Right atrium auricular region (tissue), 2 donors: Measurements from ENCODE around the gene SCIMP. TPM values are rescaled to one million over a fixed set of nuclear protein-coding genes. Genes with fewer than 3 reads are reported as not detected.
A peak's percentile ranks its signal among the peaks of the same experiment; 100 is the strongest.

ENCODE experiments used
- DNase-seq: peaks from one replicate; pipeline ENCODE4 v3.0.0-alpha.2; 2019; ENCODE audit warnings: low spot score
- H3K27ac ChIP-seq, 2 donors: fragments of 200-600 bp; sonication (generic); 1 replicate in 1 of 2; 2 replicates in 1 of 2; pipeline ENCODE4 v1.5.1; 2016 to 2019
- H3K27me3 ChIP-seq, 2 donors: fragments of 200-600 bp; sonication (generic); one replicate each; pipeline versions ENCODE4 v1.5.1 to v1.6.0; 2017 to 2019
- H3K36me3 ChIP-seq: fragments of 200-600 bp; sonication (generic); one replicate; pipeline ENCODE4 v1.5.1; 2016
- H3K4me1 ChIP-seq, 2 donors: fragments of 200-600 bp; sonication (generic); one replicate each; pipeline versions ENCODE4 v1.5.1 to v1.6.0; 2017 to 2019
- H3K4me3 ChIP-seq, 2 donors: fragments of 200-600 bp; sonication (generic); 1 replicate in 1 of 2; 2 replicates in 1 of 2; pipeline ENCODE4 v1.5.1; 2017 to 2019; ENCODE audit warnings: mild to moderate bottlenecking in 1 of 2, moderate library complexity in 1 of 2
- H3K9me3 ChIP-seq, 2 donors: fragments of 200-600 bp; sonication (generic); one replicate each; pipeline ENCODE4 v1.5.1; 2019
- CTCF ChIP-seq, 2 donors: fragments of 200-600 bp; sonication (generic); IDR thresholded peaks; one replicate each; pipeline ENCODE4 v1.5.1; 2019; ENCODE audit warnings: antibody characterized with exemption in 2 of 2
- total RNA-seq, 2 donors: library from RNA; depleted of rRNA; stranded (reverse); fragments of >200 nt; gene quantifications; one replicate each; pipeline ENCODE4 v1.1.0, GENCODE V29; 2016

Gene SCIMP
- total RNA-seq, 2 donors from 2014 or later = 1.1 to 2.8 TPM

DNA sequence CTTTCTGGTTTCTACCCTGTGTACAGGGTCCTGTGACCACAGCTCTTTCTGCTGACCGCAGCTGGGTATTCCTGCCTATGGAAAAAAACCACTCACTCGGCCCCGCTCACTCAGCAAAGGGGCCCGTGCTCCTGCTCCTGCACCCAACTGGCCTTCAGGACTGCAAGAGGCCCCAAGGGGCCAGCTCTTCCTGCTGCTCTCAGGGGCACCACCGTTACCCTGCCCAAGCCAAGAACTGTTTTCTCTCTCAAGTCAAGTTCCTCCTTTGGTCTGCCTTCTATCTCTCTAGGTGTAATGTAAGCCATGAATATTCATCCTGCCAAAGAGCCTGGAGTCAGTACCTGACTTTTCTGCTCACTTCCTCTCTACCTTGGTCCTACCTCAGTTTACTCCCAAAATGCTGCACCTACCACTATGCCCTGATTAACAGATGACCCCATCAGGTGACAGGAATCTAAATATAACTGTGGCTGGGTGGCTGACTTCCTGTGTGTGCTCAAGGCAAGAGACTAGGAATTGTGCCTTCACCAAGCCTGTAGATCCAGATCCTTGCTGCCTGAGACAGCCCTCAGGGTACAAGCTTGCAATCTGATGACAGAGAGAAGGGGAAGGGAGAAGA lies 20.4 kb upstream of the SCIMP start:
- no peaks in the 10 kb centered on the region for H3K4me1 ChIP-seq
- DNase-seq = no peak
- TF ChIP-seq CTCF (IDR thresholded peaks at IDR 0.05) = no peak
- H3K36me3 ChIP-seq = no peaks in the 10 kb centered on the region
- no peak overlapping the region for H3K4me3 ChIP-seq
- no peaks in the 10 kb centered on the region for H3K27me3 ChIP-seq
- no peak overlapping the region for H3K27ac ChIP-seq
- H3K9me3 ChIP-seq = no peaks in the 10 kb centered on the region

- Histone ChIP-seq H3K27me3 (no peaks in the 10 kb centered on the region), H3K4me3 (no peak overlapping the region), H3K9me3 (no peaks in the 10 kb centered on the region), H3K27ac (no peak overlapping the region), H3K36me3 (no peaks in the 10 kb centered on the region), H3K4me1 (no peaks in the 10 kb centered on the region)
- TF ChIP-seq CTCF (IDR thresholded peaks at IDR 0.05) = no peak
- DNase-seq = no peak
Observed at GRCh38 chr17:5254414-5254813, 19.8 kb upstream of the SCIMP start.

- DNase-seq = peak; percentile 69
- H3K9me3 ChIP-seq = no peaks in the 10 kb centered on the region
- H3K27ac ChIP-seq = no peak overlapping the region
- no peaks in the 10 kb centered on the region for H3K36me3 ChIP-seq
- no peaks in the 10 kb centered on the region for H3K27me3 ChIP-seq
- H3K4me3 ChIP-seq = no peak overlapping the region
- no peaks in the 10 kb centered on the region for H3K4me1 ChIP-seq
- TF ChIP-seq CTCF (IDR thresholded peaks at IDR 0.05) = peak; percentile 44 to 64
Observed at GRCh38 chr17:5249615-5250014, 15.0 kb upstream of the SCIMP start.

DNA sequence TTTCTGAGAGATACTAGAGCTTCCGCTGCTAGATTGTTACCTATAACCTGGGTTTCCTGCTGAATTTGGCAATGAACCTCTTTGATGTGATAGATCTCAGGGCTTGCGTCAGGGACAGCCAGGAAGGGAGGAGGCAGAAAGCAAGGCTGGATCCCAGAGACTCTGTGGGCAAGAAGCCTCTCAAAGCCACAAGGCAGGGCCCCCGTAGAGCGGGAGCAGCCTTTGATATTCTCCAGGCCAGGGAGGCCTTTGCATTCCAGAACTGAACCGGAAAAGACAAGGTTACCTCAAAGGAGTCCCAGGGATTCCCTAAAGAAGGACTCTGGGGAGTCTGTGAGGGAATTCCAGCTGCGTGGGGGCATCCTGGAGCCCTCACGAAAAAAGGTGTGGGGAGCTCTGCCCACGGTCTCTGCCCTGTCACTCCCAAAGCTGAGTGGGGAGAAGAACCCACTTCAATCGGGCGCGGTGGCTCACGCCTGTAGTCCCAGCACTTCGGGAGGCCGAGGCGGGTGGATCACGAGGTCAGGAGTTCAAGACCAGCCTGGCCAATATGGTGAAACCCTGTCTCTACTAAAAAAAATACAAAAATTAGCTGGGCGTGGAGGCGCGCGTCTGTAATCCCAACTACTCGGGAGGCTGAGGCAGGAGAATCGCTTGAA lies 14.3 kb upstream of the SCIMP start:
- DNase-seq = no peak
- H3K27ac ChIP-seq = no peak overlapping the region
- TF ChIP-seq CTCF (IDR thresholded peaks at IDR 0.05) = no peak
- no peaks in the 10 kb centered on the region for H3K27me3 ChIP-seq
- no peaks in the 10 kb centered on the region for H3K4me1 ChIP-seq
- no peaks in the 10 kb centered on the region for H3K9me3 ChIP-seq
- H3K4me3 ChIP-seq = no peak overlapping the region
- H3K36me3 ChIP-seq = no peaks in the 10 kb centered on the region

DNA sequence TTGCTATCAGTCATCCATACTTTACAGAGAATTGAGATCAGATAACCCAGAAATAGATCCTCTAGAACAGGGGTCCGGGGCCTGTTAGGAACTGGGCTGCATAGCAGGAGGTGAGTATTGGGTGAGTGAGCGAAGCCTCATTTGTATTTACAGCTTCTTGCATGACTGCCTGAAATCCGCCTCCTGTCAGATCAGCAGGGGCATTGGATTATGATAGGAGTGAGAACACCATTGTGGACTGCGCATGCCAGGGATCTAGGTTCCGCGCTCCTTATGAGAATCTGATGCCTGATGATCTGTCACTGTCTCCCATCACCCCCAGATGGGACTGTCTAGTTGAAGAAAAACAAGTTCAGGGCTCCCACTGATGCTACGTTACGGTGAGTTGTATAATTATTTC lies 13.0 kb upstream of the SCIMP start:
- no peaks in the 10 kb centered on the region for H3K27me3 ChIP-seq
- TF ChIP-seq CTCF (IDR thresholded peaks at IDR 0.05) = no peak
- H3K36me3 ChIP-seq = no peaks in the 10 kb centered on the region
- no peak for DNase-seq
- H3K4me1 ChIP-seq = no peaks in the 10 kb centered on the region
- H3K9me3 ChIP-seq = no peaks in the 10 kb centered on the region
- no peak overlapping the region for H3K27ac ChIP-seq
- H3K4me3 ChIP-seq = no peak overlapping the region
